OCI-LY7 (cell line): ENCODE measurements around the gene AQP9. TPM values are rescaled to one million over a fixed set of nuclear protein-coding genes. Genes with fewer than 3 reads are reported as not detected.
A peak's percentile ranks its signal among the peaks of the same experiment; 100 is the strongest.

Experiments used
- BruUV-seq: library from RNA; stranded (reverse); fragments of 400-500 nt; replicated peaks from 2 replicates; lab custom pipeline; 2021; lab: Mats Ljungman, UMichigan
- CTCF ChIA-PET: fragments of 300-600 bp; sonication (Branson Sonifier 250); formaldehyde crosslinking; loops from one replicate; lab custom pipeline; 2022; ENCODE audit warnings: antibody characterized with exemption; ENCODE audit not compliant: unreplicated experiment; lab: Charles Lee
- POLR2A ChIA-PET: fragments of 300-600 bp; sonication (Branson Sonifier 250); formaldehyde crosslinking; loops from one replicate; lab custom pipeline; 2022; ENCODE audit warnings: antibody characterized with exemption; lab: Charles Lee
- DNase-seq: peaks from one replicate; pipeline ENCODE4 v3.0.0-alpha.2; 2015; ENCODE audit warnings: low spot score
- H2AFZ ChIP-seq: fragments of 200-600 bp; sonication (generic), shearing (Covaris generic); 2 replicates; pipeline ENCODE4 v1.6.1; 2014; ENCODE audit warnings: mild to moderate bottlenecking, antibody characterized with exemption, low read length, moderate library complexity
- H3K27ac ChIP-seq: fragments of 200-600 bp; sonication (generic); 2 replicates; pipeline ENCODE4 v1.5.1; 2014; ENCODE audit warnings: mixed run types, low read depth, mild to moderate bottlenecking, moderate library complexity, low read length, inconsistent platforms; ENCODE audit not compliant: poor library complexity, severe bottlenecking
- H3K36me3 ChIP-seq: fragments of 200-600 bp; sonication (generic); 2 replicates; pipeline ENCODE4 v1.6.1; 2014; ENCODE audit warnings: mild to moderate bottlenecking, antibody characterized with exemption, low read length, moderate library complexity, mixed read lengths; ENCODE audit not compliant: insufficient read depth
- H3K4me1 ChIP-seq: fragments of 200-600 bp; sonication (generic); 2 replicates; pipeline ENCODE4 v1.5.1; 2014; ENCODE audit warnings: mild to moderate bottlenecking, low read length; ENCODE audit not compliant: insufficient read depth, poor library complexity, severe bottlenecking
- H3K4me2 ChIP-seq: fragments of 200-600 bp; sonication (generic); 2 replicates; pipeline ENCODE4 v1.6.1; 2014; ENCODE audit warnings: mild to moderate bottlenecking, low read length
- H3K4me3 ChIP-seq: fragments of 200-600 bp; sonication (generic); 2 replicates; pipeline ENCODE4 v1.5.1; 2014; ENCODE audit warnings: mild to moderate bottlenecking, low read depth, low read length; ENCODE audit not compliant: poor library complexity, severe bottlenecking
- H3K79me2 ChIP-seq: fragments of 200-600 bp; sonication (generic); 2 replicates; pipeline ENCODE4 v1.6.1; 2016; ENCODE audit warnings: low read depth, mild to moderate bottlenecking, low read length, moderate library complexity, mixed read lengths; ENCODE audit not compliant: insufficient read depth
- H3K9me2 ChIP-seq: fragments of 200-600 bp; sonication (generic); 2 replicates; pipeline ENCODE4 v1.6.1; 2016; ENCODE audit warnings: mild to moderate bottlenecking, low read length, mixed read lengths; ENCODE audit not compliant: insufficient read depth
- H3K9me3 ChIP-seq: fragments of 200-600 bp; sonication (generic); 2 replicates; pipeline ENCODE4 v1.6.1; 2014; ENCODE audit warnings: mild to moderate bottlenecking, mixed run types, low read length, mixed read lengths
- H4K20me1 ChIP-seq: fragments of 200-600 bp; sonication (generic); 2 replicates; pipeline ENCODE4 v1.6.1; 2014; ENCODE audit warnings: mild to moderate bottlenecking, antibody characterized with exemption, low read length, moderate library complexity, mixed read lengths; ENCODE audit not compliant: insufficient read depth
- CTCF ChIP-seq: fragments of 200-600 bp; sonication (generic); conservative IDR thresholded peaks from 2 replicates; pipeline ENCODE4 v1.5.1; 2014; ENCODE audit warnings: mild to moderate bottlenecking, antibody characterized with exemption, low read length, moderate library complexity, mixed read lengths
- EZH2phosphoT487 ChIP-seq: fragments of 200-600 bp; sonication (generic); IDR thresholded peaks from 2 replicates; pipeline ENCODE4 v1.6.1; 2018; ENCODE audit warnings: low read depth, borderline replicate concordance, mild to moderate bottlenecking, mixed run types, antibody characterized with exemption, low read length, moderate library complexity, mixed read lengths
- intact Hi-C: fragments of 100-400 bp; cut with micrococcal nuclease; formaldehyde crosslinking; loops from one replicate; pipeline ENCODE4 v1.10.0; 2022; ENCODE audit not compliant: unreplicated experiment
- total RNA-seq, 2 experiments: library from RNA; depleted of rRNA in 1 of 2; stranded (reverse); fragments of >200 nt in 1 of 2; shearing (Covaris generic) in 1 of 2; gene quantifications; 2 replicates each; pipeline ENCODE4 v1.2.3, GENCODE V29; 2014 to 2022

The AQP9 gene
- total RNA-seq, 2 experiments from 2014 or later = not detected

- ChIA-PET CTCF (no interaction called here), POLR2A (interaction anchor here (0.7 kb wide), 2 partner anchors 9 to 1282 kb away, joined by 5 to 7 read pairs; no protein-coding TSS in a partner anchor)
- Histone ChIP-seq H4K20me1 (no peaks in the 10 kb centered on the region), H2AFZ (no peak overlapping the region), H3K4me2 (no peak overlapping the region), H3K79me2 (no peaks in the 10 kb centered on the region), H3K36me3 (no peaks in the 10 kb centered on the region), H3K4me1 (no peaks in the 10 kb centered on the region), H3K4me3 (no peak overlapping the region), H3K27ac (no peak overlapping the region), H3K9me3 (no peaks in the 10 kb centered on the region), H3K9me2 (no peaks in the 10 kb centered on the region)
- DNase-seq = no peak
- intact Hi-C loops = loop anchor here (5.0 kb wide), 1 partner anchor 548 kb away; no protein-coding TSS in a partner anchor
- no TSS peak for BruUV-seq
- TF ChIP-seq CTCF = no peak
- no peak for TF ChIP-seq EZH2phosphoT487
Observed at GRCh38 chr15:58214591-58215340, 76.6 kb downstream of the AQP9 start.

DNA sequence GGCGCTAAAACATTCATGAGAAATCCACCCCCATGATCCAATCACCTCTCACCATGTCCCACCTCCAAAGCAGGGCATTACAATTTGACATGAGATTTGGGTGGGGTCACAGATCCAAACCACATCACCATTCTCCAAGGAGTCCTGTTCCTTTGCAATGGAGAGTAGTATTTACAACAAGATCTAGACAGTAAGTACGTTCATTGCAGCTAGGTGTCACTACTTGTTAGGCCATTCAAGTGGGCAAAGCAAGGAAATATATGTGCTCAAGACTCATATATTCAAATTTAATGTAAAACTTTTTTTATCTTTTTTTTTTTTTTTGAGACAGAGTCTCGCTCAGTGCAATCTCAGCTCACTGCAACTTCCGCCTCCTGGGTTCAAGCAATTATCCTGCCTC, 79.3 kb downstream of the AQP9 start:
- no peaks in the 10 kb centered on the region for H3K9me3 ChIP-seq
- H4K20me1 ChIP-seq = no peaks in the 10 kb centered on the region
- intact Hi-C loops = no loop called here
- H3K27ac ChIP-seq = no peak overlapping the region
- 0 out of 2 replicates have a peak, but pooled peaks have one; percentile 23 for TF ChIP-seq CTCF
- no peak for TF ChIP-seq EZH2phosphoT487
- CTCF ChIA-PET = no interaction called here
- no peak overlapping the region for H3K4me3 ChIP-seq
- no TSS peak for BruUV-seq
- H3K4me1 ChIP-seq = no peaks in the 10 kb centered on the region
- H3K4me2 ChIP-seq = no peak overlapping the region
- POLR2A ChIA-PET = interaction anchor here (0.7 kb wide), 1 partner anchor 49 kb away, joined by 3 read pairs; no protein-coding TSS in a partner anchor
- no peaks in the 10 kb centered on the region for H3K9me2 ChIP-seq
- no peak overlapping the region for H2AFZ ChIP-seq
- no peaks in the 10 kb centered on the region for H3K79me2 ChIP-seq
- no peaks in the 10 kb centered on the region for H3K36me3 ChIP-seq
- DNase-seq = peak; percentile 13
